Measurements from ENCODE around the gene OSBPL1A.

OSBPL1A gene

DNA sequence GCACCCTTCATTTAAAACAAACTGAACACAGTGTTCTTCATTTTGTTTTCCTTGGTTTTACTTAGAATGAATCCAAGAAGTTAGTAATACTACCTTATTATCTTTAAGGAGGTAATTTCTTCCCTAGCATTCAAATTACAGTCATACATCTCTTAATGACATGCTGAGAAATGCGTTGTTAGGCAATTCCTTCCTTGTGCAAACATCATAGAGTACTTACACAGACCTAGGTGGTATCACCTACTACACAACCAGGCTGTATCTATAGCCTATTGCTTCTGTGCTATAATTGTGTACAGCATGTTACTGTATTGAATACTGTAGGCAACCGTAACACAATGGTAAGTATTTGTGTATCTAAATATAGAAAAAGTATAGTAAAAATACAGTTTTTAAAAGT, 267.1 kb downstream of the OSBPL1A start:
- FAIRE-seq (no peak), DNase-seq (ENCODE audit: low spot score) (no peak)

DNA sequence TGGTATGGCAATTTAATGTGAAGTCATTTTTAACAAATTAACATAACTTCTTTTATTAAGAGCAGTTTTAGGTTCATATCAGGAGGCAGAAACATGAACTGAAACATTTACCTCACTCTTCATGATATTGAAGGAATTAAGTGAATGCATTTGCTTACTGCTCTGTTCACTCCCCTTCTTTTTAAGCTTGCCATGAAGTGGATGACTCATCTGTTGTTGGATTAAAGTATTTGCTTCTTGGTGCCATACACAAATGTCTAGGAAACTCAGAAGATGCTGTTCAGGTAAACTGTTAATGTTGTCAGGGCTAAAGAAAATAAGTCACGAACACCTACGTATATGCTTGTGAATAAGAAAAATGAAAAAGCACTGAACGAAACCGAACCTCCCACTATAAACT, 268.9 kb downstream of the OSBPL1A start:
- no peak for FAIRE-seq
- DNase-seq (ENCODE audit: low spot score), result no peak

DNA sequence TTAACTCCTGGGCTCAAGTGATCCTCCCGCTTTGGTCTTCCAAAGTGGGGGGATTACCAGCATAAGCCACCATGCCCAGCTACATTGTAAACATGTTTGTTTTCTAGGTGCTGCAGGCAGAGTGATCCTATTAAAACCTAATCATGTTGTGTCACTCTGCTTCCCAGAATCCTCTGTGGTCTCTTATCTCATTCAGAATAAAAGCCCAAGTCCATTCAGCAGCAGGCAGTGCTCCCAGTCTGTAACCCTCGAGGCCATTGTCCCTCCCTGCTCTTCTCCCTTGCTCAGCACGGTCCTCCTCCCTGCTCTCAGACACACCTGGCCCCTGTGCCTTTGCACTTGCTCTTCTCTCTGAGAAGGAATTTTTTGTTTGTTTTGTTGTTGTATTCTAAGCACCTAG, 269.9 kb downstream of the OSBPL1A start:
- DNase-seq (ENCODE audit: low spot score) (no peak), FAIRE-seq (no peak)

DNA sequence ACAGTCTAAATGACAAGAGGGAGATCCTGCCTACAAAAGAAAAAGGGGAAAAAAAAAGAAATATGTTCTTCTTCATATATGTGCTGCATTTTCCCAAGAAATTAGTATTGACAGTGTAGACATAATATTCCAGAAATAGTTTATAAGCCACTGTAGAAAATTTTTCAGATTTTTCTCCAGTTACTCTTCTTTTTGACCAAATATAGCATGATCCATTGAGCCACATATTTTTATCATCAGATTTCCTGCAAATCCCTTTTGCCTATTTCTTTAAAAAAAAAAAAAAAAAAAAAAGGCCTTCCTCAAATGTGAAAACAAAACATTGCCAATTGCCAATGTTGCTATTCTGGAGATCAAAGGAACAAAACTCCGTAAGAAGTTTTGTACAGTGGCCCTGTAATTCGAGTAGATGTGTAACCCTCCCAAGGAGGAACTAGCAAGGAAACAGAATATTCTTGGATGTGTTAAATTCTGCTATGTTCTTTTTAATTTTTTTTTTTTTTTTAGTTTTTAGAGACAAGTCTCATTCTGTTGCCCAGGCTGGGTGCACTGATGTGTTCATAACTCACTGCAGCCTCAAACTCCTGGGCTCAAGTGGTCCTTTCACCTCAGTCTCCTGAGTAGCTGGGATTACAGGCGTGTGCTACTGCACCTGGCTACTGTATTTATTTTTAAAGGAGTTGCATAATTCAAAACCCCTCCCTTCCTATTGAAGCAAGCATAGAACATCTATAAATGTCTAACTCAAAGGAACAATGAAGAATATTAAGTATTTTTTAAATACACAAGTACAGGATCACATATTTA, 271.3 kb downstream of the OSBPL1A start:
- no peak for FAIRE-seq

DNA sequence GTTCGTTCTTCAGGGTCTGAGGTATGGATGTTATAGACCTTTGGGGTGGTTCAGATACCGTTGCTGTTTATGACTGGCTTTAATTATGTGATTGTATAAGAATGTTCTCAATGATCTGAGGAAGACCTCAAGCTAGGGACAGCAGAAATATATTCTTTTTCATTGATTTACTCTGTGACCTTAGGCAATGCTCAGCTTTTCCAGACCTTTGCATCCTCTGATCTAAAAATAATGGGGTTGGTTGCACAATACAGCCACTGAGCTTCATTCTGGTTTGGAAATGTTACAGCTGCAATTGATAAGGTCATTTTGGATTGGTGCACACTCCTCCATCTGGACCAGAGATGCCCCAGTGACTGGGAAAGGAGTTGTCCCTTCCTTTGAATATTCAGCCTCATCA, 276.0 kb downstream of the OSBPL1A start:
- DNase-seq (ENCODE audit: low spot score), result no peak

More for the DNA sequence above, 271.3 kb downstream of the OSBPL1A start:
- DNase-seq (ENCODE audit: low spot score), result no peak

DNA sequence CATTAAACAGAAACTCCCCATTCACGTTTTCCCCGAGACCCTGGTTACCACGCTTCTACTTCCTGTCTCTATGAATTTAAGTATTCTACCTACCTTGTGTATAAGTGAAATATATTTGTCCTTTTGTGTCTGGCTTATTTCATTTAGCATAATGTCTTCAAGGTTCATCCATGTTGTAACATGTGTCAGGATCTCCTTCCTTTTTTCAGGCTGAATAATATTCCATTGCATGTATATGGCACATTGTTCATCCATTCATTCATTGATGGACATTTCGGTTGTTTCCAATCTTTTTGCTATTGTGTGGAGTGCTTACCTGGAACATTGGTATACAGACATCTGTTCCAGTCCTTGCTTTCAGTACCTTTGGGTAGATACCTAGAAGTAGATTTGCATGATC, 276.9 kb downstream of the OSBPL1A start:
- DNase-seq (ENCODE audit: low spot score) (no peak), FAIRE-seq (no peak)

More for the DNA sequence above, 276.0 kb downstream of the OSBPL1A start:
- no peak for FAIRE-seq

DNA sequence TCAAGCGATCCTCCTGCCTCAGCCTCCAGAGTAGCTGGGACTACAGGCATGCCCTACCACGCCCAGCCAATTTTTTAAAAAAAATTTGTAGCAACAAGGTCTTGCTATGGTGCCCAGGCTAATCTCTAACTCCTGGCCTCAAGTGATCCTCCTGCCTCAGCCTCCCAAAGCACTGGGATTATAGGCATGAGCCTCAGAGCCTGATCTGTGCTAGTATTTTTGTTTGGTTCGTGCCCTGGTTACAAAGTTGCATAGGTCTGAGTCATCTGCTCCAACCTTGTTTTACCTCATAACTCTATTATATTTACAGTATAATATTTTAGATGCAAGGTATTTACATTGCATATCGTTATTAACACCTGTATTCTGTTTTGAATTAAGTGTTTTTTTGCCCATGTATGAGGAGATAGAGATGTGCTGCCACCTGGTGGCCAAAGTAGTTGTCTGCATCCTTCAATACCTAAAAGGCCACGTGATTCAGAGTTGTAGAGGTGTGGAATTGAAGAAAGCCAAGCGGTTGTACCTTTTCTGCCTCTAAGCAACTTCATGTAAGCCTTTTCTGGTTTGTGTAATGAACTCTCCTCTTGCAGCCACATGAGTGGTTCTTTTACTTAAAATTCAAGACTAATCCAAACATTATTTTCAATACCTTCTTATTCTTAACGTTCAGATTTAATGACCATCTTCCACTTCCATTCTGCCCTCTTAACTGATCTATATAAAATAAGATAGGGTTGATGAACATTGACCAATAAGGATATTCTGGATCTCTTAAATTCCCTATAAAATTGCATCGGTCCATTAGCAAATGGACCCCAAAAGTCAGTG, 278.7 kb downstream of the OSBPL1A start:
- peak; percentile 52 for DNase-seq (ENCODE audit: low spot score)
- peak; percentile 72 for FAIRE-seq

DNA sequence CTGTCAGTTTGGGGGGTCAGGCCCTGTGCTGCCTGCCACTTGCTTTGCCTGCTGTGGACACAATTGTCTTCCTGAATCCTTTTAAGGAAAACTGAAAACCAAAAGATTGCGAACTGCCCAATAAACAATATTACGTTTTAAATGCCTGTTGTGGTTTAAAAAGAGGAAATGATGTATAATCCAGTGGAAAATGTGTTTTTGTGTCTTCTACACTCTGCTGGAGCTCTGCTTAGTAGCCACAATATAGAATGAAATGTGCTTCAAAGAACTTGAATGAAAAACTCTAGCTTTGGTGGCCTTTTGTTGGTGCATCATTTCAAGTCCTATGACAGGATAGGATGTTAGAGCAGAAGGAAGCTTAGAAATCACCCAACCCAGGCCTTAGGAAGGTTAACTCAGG, 282.0 kb downstream of the OSBPL1A start:
- DNase-seq (ENCODE audit: low spot score) (no peak), FAIRE-seq (no peak)

DNA sequence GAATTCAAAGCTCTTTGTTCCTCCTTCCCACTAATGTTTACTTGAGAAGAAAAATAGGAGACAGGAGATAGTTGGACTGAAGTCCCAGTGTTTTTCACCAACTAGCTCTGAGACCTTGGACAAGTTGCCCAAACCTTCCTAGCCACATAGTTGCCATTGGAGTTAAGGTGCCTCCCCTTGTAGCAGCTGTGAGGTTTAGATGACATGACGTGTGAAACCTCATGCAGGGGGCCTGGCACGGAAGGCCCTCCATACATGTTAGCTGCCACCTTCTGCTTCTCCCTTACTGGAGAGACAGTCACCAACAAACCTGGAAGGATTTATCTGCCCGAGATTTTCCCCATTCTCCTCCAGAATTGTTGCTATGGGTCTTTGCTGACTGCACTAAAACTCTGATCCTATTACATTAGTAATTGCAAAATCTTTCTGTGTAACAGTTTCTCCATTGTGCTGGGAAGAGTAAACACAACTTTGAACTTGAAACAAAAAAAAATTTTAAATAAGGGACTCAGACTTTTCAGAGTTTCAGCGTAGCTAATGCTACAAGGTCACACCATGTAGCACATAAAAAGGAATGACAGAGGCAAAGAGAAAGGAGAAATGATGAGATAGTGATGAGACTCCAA, 282.6 kb downstream of the OSBPL1A start:
- DNase-seq (ENCODE audit: low spot score) (no peak), FAIRE-seq (no peak)

DNA sequence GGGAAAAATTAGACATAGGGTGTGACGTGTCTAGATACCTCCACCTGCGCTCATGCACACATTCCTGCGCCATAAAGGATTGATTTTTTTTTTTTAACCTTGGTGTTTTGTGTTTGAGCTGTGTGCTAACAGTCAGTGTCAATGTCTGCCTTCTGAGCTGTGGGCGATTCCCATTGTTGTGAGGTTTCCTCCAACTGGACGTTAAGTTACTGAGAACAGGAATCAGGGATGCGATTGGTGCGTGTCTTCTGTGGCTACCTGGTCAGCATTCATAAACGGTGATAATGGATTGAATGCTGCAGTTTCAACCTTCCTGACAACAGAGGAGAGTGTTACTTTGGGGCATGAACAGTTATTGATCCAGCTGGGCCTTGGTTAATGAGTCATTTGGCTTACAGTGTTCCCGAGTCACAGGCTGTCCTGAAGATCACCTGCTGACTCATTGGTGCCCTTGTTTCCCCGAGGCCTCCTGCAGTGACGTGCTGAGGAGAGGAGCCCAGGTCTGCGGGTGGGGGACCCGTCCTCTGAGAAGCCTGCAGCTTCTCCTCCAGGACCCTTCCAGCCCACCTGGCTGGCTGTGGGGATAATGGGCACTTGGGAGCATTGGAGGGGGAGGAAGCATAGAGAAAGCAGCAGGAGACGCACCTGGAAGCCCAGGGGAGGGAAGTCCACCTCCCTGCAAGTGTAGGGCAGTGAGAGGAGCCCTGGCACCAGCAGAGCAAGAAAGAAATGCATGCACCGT, 284.6 kb downstream of the OSBPL1A start:
- DNase-seq (ENCODE audit: low spot score) (peak; percentile 19), FAIRE-seq (no peak)

DNA sequence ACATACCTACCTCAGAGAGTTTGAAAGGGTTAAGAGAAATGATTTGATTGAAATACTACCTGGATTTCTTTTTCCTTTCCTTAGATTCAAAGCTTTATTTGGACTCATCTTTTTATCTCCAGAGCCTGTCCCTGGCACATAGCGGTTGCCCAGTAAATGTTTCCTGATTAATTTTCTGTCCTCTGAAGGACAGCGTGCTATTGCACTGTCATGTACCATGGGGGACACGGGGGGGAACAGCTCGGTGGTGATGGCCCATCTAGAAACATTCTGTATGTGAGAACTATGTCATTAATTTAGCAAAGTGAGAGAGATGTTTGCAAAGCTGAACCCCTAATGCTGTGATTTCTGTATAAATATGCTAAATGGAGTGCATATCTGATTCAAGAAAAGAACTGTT, 285.2 kb downstream of the OSBPL1A start:
- DNase-seq (ENCODE audit: low spot score) (no peak), FAIRE-seq (no peak)

Data from RCC 7860 (cell line).